Smooth muscle cell (in vitro differentiated cells): ENCODE measurements around the gene OR2AG2. TPM values are rescaled to one million over a fixed set of nuclear protein-coding genes. Genes with fewer than 3 reads are reported as not detected.

ENCODE experiments used
- DNase-seq: peaks from one replicate; lab custom pipeline; 2025; ENCODE audit not compliant: unreplicated experiment; lab: John Stamatoyannopoulos, UW
- H2AFZ ChIP-seq: fragments of 200-600 bp; sonication (generic); 2 replicates; pipeline ENCODE4 v1.6.0; 2016; ENCODE audit warnings: antibody characterized with exemption, low read depth, mild to moderate bottlenecking
- H3F3A ChIP-seq: fragments of 200-600 bp; sonication (generic); 2 replicates; pipeline ENCODE4 v1.6.0; 2017; ENCODE audit warnings: antibody characterized with exemption, low read depth
- H3K27ac ChIP-seq: fragments of 200-600 bp; sonication (generic); 2 replicates; pipeline ENCODE4 v1.5.1; 2016; ENCODE audit warnings: low read depth, mild to moderate bottlenecking
- H3K27me3 ChIP-seq: fragments of 200-600 bp; sonication (generic); 2 replicates; pipeline ENCODE4 v1.6.1; 2016; ENCODE audit warnings: low read depth, mild to moderate bottlenecking
- H3K36me3 ChIP-seq: fragments of 200-600 bp; sonication (generic); 2 replicates; pipeline ENCODE4 v1.5.1; 2016; ENCODE audit warnings: low read depth
- H3K4me1 ChIP-seq: fragments of 200-600 bp; sonication (generic); 2 replicates; pipeline ENCODE4 v1.5.1; 2016; ENCODE audit warnings: low read depth
- H3K4me2 ChIP-seq: fragments of 200-600 bp; sonication (generic); 2 replicates; pipeline ENCODE4 v1.6.0; 2016; ENCODE audit warnings: mild to moderate bottlenecking
- H3K4me3 ChIP-seq: fragments of 200-600 bp; sonication (generic); 2 replicates; pipeline ENCODE4 v1.5.1; 2016; ENCODE audit warnings: mild to moderate bottlenecking
- H3K79me2 ChIP-seq: fragments of 200-600 bp; sonication (generic); 2 replicates; pipeline ENCODE4 v1.6.0; 2016; ENCODE audit warnings: low read depth, mild to moderate bottlenecking
- H3K9ac ChIP-seq: fragments of 200-600 bp; sonication (generic); 2 replicates; pipeline ENCODE4 v1.6.0; 2016; ENCODE audit warnings: low read depth
- H3K9me3 ChIP-seq: fragments of 200-600 bp; sonication (generic); replicated peaks from 2 replicates; pipeline ENCODE4 v1.5.1; 2016; ENCODE audit warnings: low read depth
- H4K20me1 ChIP-seq: fragments of 200-600 bp; sonication (generic); 2 replicates; pipeline ENCODE4 v1.6.0; 2016; ENCODE audit warnings: low read depth
- CTCF ChIP-seq: fragments of 200-600 bp; sonication (generic); IDR thresholded peaks from 2 replicates; pipeline ENCODE4 v1.5.1; 2017; ENCODE audit warnings: borderline replicate concordance, mild to moderate bottlenecking, antibody characterized with exemption; ENCODE audit not compliant: insufficient read depth, poor library complexity, severe bottlenecking
- WGBS: methylation state at CpG from one replicate; pipeline ENCODE4 v1.1.7; 2016; ENCODE audit warnings: low lambda C conversion rate; 5-methylcytosine and 5-hydroxymethylcytosine counted together
- polyA plus RNA-seq: library from polyadenylated mRNA; unstranded; fragments of >200 nt; fragmentation: Nextera tagmentation; extraction: Ambion mirVana; gene quantifications from 2 replicates; pipeline ENCODE4 v1.2.1, GENCODE V29; 2016
- total RNA-seq: library from RNA; depleted of rRNA; stranded (reverse); fragments of >200 nt; gene quantifications from 2 replicates; pipeline ENCODE4 v1.2.3, GENCODE V29; 2014

OR2AG2 gene
- 0.13 and 0.72 TPM in 2 replicates for total RNA-seq
- 0.23 TPM in 1 of 2 replicates, not detected in the other for polyA plus RNA-seq

GRCh38 chr11:6771926-6772893 lies at the start of gene OR2AG2:
Gene OR2AG2, minus strand, starts transcription at chr11:6771976. Its CDS starts 3,019 bp downstream, at chr11:6768957.
- H3K9ac ChIP-seq: no peak within 1 kb of the TSS
- no peaks in the 10 kb centered on the region for H3K4me1 ChIP-seq
- no peaks in the 10 kb centered on the region for H3K36me3 ChIP-seq
- H3K27me3 ChIP-seq: no peaks in the 10 kb centered on the region
- no peak within 1 kb of the TSS for H3K27ac ChIP-seq
- TF ChIP-seq CTCF: no peak
- WGBS: 71% methylated on average over 4 of the region's 4 CpGs
- H2AFZ ChIP-seq: no peak within 1 kb of the TSS
- no peaks in the 10 kb centered on the region for H4K20me1 ChIP-seq
- H3K4me3 ChIP-seq: no peak within 1 kb of the TSS
- no peak for DNase-seq
- no peak within 1 kb of the TSS for H3K4me2 ChIP-seq
- H3K9me3 ChIP-seq: no peaks in the 10 kb centered on the region
- H3K79me2 ChIP-seq: no peaks in the 10 kb centered on the region
- H3F3A ChIP-seq: no peaks in the 10 kb centered on the region

- Histone ChIP-seq H3K27me3 (no peaks in the 10 kb centered on the region), H3K4me2 (no peak overlapping the region), H4K20me1 (no peaks in the 10 kb centered on the region), H3K27ac (no peak overlapping the region), H3K4me1 (no peaks in the 10 kb centered on the region), H3F3A (no peaks in the 10 kb centered on the region), H3K36me3 (no peaks in the 10 kb centered on the region), H3K9ac (no peak overlapping the region), H3K79me2 (no peaks in the 10 kb centered on the region), H3K9me3 (no peaks in the 10 kb centered on the region), H3K4me3 (no peak overlapping the region), H2AFZ (no peak overlapping the region)
- TF ChIP-seq CTCF: no peak
- no peak for DNase-seq
- 89% methylated on average over 5 of the region's 5 CpGs for WGBS
Observed at GRCh38 chr11:6818967-6819366, 47.2 kb upstream of the OR2AG2 start.

GRCh38 chr11:6817694-6818093 lies 45.9 kb upstream of the OR2AG2 start:
- DNase-seq: no peak
- Histone ChIP-seq H2AFZ (no peak overlapping the region), H3K27ac (no peak overlapping the region), H3K9ac (no peak overlapping the region), H3K27me3 (no peaks in the 10 kb centered on the region), H3K79me2 (no peaks in the 10 kb centered on the region), H3K4me1 (no peaks in the 10 kb centered on the region), H3K4me3 (no peak overlapping the region), H4K20me1 (no peaks in the 10 kb centered on the region), H3K4me2 (no peak overlapping the region), H3K36me3 (no peaks in the 10 kb centered on the region), H3K9me3 (no peaks in the 10 kb centered on the region), H3F3A (no peaks in the 10 kb centered on the region)
- WGBS: 30% methylated on average over 1 of the region's 1 CpG
- TF ChIP-seq CTCF: no peak
